Measurements from ENCODE around the gene KCTD12.

GRCh38 chr13:76917095-76917494 is 30.9 kb upstream of the KCTD12 start:
- no peak for TF ChIP-seq CREM (CRISPR knock-in tag; IDR thresholded peaks at IDR 0.05)
- TF ChIP-seq NFYB (CRISPR knock-in tag; conservative IDR thresholded peaks at IDR 0.05; ENCODE audit: low read depth) = no peak
- no peak for TF ChIP-seq ATF6 (CRISPR knock-in tag; IDR thresholded peaks at IDR 0.05)
- no peak for TF ChIP-seq HMGXB4 (CRISPR knock-in tag; IDR thresholded peaks at IDR 0.05)
- no peak for TF ChIP-seq GRHL2 (CRISPR knock-in tag; IDR thresholded peaks at IDR 0.05; ENCODE audit: insufficient replicate concordance, severe bottlenecking)
- no peak for TF ChIP-seq TEAD1 (CRISPR knock-in tag; IDR thresholded peaks at IDR 0.05)
- TF ChIP-seq USF2 (CRISPR knock-in tag; IDR thresholded peaks at IDR 0.05) = no peak
- TF ChIP-seq CTCF (IDR thresholded peaks at IDR 0.05) = no peak
- TF ChIP-seq CREB1 (CRISPR knock-in tag; IDR thresholded peaks at IDR 0.05) = no peak

Measured in WTC11 (cell line).